ENCODE data around the gene TP53BP2. TPM values are rescaled to one million over a fixed set of nuclear protein-coding genes. Genes with fewer than 3 reads are reported as not detected.

The TP53BP2 gene
- polyA plus RNA-seq, 1 donor: 25.5 TPM

GRCh38 chr1:223831755-223832636 is 13.8 kb downstream of the TP53BP2 start:
- H3K4me3 ChIP-seq (ENCODE audit: low read length): no peak overlapping the region
- no peaks in the 10 kb centered on the region for H3K4me1 ChIP-seq (ENCODE audit: control insufficient read depth, insufficient read depth, low read length)
- H3K27me3 ChIP-seq (ENCODE audit: control insufficient read depth, insufficient read depth, low read length): no peaks in the 10 kb centered on the region
- no peaks in the 10 kb centered on the region for H3K36me3 ChIP-seq (ENCODE audit: control insufficient read depth, insufficient read depth, low read length)
- DNase-seq: no peak
- no peaks in the 10 kb centered on the region for H3K9me3 ChIP-seq (ENCODE audit: control insufficient read depth, low read depth, low read length)
- WGBS (ENCODE audit: insufficient coverage, low lambda C conversion rate): no CpG with 5 or more reads among the region's 3 CpGs
- H3K27ac ChIP-seq (ENCODE audit: low read length): no peak overlapping the region

- Histone ChIP-seq H3K27ac (ENCODE audit: low read length) (no peak overlapping the region), H3K36me3 (ENCODE audit: control insufficient read depth, insufficient read depth, low read length) (no peaks in the 10 kb centered on the region), H3K9me3 (ENCODE audit: control insufficient read depth, low read depth, low read length) (no peaks in the 10 kb centered on the region), H3K4me3 (ENCODE audit: low read length) (no peak overlapping the region), H3K4me1 (ENCODE audit: control insufficient read depth, insufficient read depth, low read length) (no peaks in the 10 kb centered on the region), H3K27me3 (ENCODE audit: control insufficient read depth, insufficient read depth, low read length) (no peaks in the 10 kb centered on the region)
- no CpG with 5 or more reads among the region's 1 CpG for WGBS (ENCODE audit: insufficient coverage, low lambda C conversion rate)
- DNase-seq: no peak
Observed at GRCh38 chr1:223829678-223830077, 16.1 kb downstream of the TP53BP2 start.

- WGBS (ENCODE audit: insufficient coverage, low lambda C conversion rate): 94% methylated on average over 6 of the region's 6 CpGs
- H3K4me3 ChIP-seq (ENCODE audit: low read length): no peak overlapping the region
- no peaks in the 10 kb centered on the region for H3K4me1 ChIP-seq (ENCODE audit: control insufficient read depth, insufficient read depth, low read length)
- no peak overlapping the region for H3K27ac ChIP-seq (ENCODE audit: low read length)
- H3K36me3 ChIP-seq (ENCODE audit: control insufficient read depth, insufficient read depth, low read length): no peaks in the 10 kb centered on the region
- H3K9me3 ChIP-seq (ENCODE audit: control insufficient read depth, low read depth, low read length): no peaks in the 10 kb centered on the region
- no peak for DNase-seq
- H3K27me3 ChIP-seq (ENCODE audit: control insufficient read depth, insufficient read depth, low read length): no peaks in the 10 kb centered on the region
Observed at GRCh38 chr1:223828162-223828848, 17.4 kb downstream of the TP53BP2 start.

DNA sequence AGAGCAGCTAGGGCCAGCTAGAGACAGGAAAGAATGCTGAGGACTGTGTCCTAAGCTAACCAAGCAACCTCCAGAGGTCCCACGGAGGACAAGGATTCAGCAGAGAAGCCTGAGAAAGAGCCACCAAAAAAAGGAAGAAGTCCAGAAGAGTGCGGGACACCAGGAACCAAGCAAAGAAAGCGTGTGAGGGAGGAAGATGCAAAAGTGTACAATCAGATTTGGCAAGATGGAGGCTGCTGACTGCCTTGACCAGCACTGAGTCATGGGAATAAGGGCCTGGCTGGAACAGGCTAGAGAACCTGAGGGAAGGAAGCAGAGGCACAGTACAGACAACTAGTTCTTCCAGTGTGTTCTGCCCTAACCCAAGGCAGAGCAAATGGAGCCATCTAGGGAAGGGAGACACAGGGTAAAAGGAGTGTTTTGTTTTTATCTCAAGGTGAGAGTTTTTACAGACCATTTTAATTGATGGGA is 18.5 kb downstream of the TP53BP2 start:
- Histone ChIP-seq H3K27me3 (ENCODE audit: control insufficient read depth, insufficient read depth, low read length) (no peaks in the 10 kb centered on the region), H3K36me3 (ENCODE audit: control insufficient read depth, insufficient read depth, low read length) (no peaks in the 10 kb centered on the region), H3K4me1 (ENCODE audit: control insufficient read depth, insufficient read depth, low read length) (no peaks in the 10 kb centered on the region), H3K27ac (ENCODE audit: low read length) (no peak overlapping the region), H3K4me3 (ENCODE audit: low read length) (no peak overlapping the region), H3K9me3 (ENCODE audit: control insufficient read depth, low read depth, low read length) (no peaks in the 10 kb centered on the region)
- 100% methylated on average over 2 of the region's 3 CpGs for WGBS (ENCODE audit: insufficient coverage, low lambda C conversion rate)
- no peak for DNase-seq

GRCh38 chr1:223825767-223826748 is 19.7 kb downstream of the TP53BP2 start:
- H3K27ac ChIP-seq (ENCODE audit: low read length): no peak overlapping the region
- WGBS (ENCODE audit: insufficient coverage, low lambda C conversion rate): 100% methylated on average over 1 of the region's 11 CpGs
- H3K4me3 ChIP-seq (ENCODE audit: low read length): no peak overlapping the region
- H3K36me3 ChIP-seq (ENCODE audit: control insufficient read depth, insufficient read depth, low read length): peaks cover under 1% of the 10 kb centered on the region
- DNase-seq: no peak
- no peaks in the 10 kb centered on the region for H3K4me1 ChIP-seq (ENCODE audit: control insufficient read depth, insufficient read depth, low read length)
- no peaks in the 10 kb centered on the region for H3K9me3 ChIP-seq (ENCODE audit: control insufficient read depth, low read depth, low read length)
- H3K27me3 ChIP-seq (ENCODE audit: control insufficient read depth, insufficient read depth, low read length): no peaks in the 10 kb centered on the region

- DNase-seq: no peak
- WGBS (ENCODE audit: insufficient coverage, low lambda C conversion rate): 100% methylated on average over 3 of the region's 4 CpGs
- Histone ChIP-seq H3K36me3 (ENCODE audit: control insufficient read depth, insufficient read depth, low read length) (peaks cover 10% of the 10 kb centered on the region), H3K4me3 (ENCODE audit: low read length) (no peak overlapping the region), H3K27ac (ENCODE audit: low read length) (no peak overlapping the region), H3K27me3 (ENCODE audit: control insufficient read depth, insufficient read depth, low read length) (no peaks in the 10 kb centered on the region), H3K4me1 (ENCODE audit: control insufficient read depth, insufficient read depth, low read length) (no peaks in the 10 kb centered on the region), H3K9me3 (ENCODE audit: control insufficient read depth, low read depth, low read length) (no peaks in the 10 kb centered on the region)
Observed at GRCh38 chr1:223824712-223825111, 21.0 kb downstream of the TP53BP2 start.

DNA sequence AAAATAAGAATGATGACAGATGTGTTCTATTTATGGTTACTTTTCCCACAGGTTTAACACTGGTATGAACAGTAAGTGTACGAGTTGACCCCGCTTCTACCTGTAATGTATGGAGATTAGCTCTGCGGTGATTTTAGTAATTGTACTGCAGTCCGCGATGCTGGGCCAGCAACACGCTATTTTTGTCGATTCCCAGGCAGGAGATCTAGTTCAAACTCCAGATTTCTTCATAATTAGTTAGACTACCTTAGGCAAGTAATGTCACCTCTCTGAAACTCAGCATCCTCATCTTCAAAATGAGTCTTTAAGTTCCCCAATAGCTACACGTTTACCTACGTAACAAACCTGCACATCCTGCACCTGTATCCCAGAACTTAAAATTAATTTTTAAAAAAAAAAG is 21.5 kb downstream of the TP53BP2 start:
- Histone ChIP-seq H3K4me3 (ENCODE audit: low read length) (no peak overlapping the region), H3K9me3 (ENCODE audit: control insufficient read depth, low read depth, low read length) (no peaks in the 10 kb centered on the region), H3K27me3 (ENCODE audit: control insufficient read depth, insufficient read depth, low read length) (no peaks in the 10 kb centered on the region), H3K36me3 (ENCODE audit: control insufficient read depth, insufficient read depth, low read length) (peaks cover 10% of the 10 kb centered on the region), H3K4me1 (ENCODE audit: control insufficient read depth, insufficient read depth, low read length) (no peaks in the 10 kb centered on the region), H3K27ac (ENCODE audit: low read length) (no peak overlapping the region)
- 92% methylated on average over 2 of the region's 9 CpGs for WGBS (ENCODE audit: insufficient coverage, low lambda C conversion rate)
- no peak for DNase-seq

DNA sequence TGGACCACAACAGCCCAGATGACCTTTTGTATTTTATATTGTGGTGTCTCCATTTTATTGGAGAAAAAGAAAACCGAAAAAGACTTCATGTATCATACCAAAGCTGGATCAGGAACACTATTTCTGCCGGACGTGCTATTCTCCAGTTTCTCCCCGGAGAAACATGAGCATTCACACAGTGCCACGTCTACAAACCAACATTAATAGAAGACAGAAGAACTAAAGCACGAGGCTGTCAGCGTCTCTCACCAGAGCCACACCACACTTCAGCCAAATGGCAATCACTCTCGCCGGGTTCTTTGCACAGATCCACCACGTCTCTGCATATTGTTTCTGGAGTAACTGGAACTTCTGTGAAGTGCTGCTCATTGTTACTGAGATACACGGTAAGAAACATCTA is 24.8 kb downstream of the TP53BP2 start:
- H3K9me3 ChIP-seq (ENCODE audit: control insufficient read depth, low read depth, low read length): no peaks in the 10 kb centered on the region
- no peak overlapping the region for H3K27ac ChIP-seq (ENCODE audit: low read length)
- no peaks in the 10 kb centered on the region for H3K4me1 ChIP-seq (ENCODE audit: control insufficient read depth, insufficient read depth, low read length)
- H3K27me3 ChIP-seq (ENCODE audit: control insufficient read depth, insufficient read depth, low read length): no peaks in the 10 kb centered on the region
- peaks cover 16% of the 10 kb centered on the region for H3K36me3 ChIP-seq (ENCODE audit: control insufficient read depth, insufficient read depth, low read length)
- DNase-seq: no peak
- no peak overlapping the region for H3K4me3 ChIP-seq (ENCODE audit: low read length)
- no CpG with 5 or more reads among the region's 11 CpGs for WGBS (ENCODE audit: insufficient coverage, low lambda C conversion rate)

DNA sequence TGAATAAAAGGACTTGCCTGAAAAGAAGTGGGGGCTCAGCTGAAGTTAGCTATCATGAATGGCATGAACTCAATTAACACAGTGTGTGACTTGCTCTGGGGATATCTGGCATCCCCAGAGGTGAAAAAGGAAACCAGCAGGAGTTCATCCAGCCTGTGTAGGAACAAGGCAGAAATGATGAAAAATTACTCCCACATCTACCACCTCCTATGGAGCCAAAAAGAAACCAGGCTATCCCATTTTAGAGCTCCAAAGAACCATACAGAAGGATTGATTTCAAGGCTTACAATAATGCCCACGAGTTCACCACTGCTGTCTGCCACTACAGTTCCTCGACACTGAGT is 25.3 kb downstream of the TP53BP2 start:
- H3K27ac ChIP-seq (ENCODE audit: low read length): no peak overlapping the region
- no peaks in the 10 kb centered on the region for H3K9me3 ChIP-seq (ENCODE audit: control insufficient read depth, low read depth, low read length)
- no CpG with 5 or more reads among the region's 2 CpGs for WGBS (ENCODE audit: insufficient coverage, low lambda C conversion rate)
- peaks cover 16% of the 10 kb centered on the region for H3K36me3 ChIP-seq (ENCODE audit: control insufficient read depth, insufficient read depth, low read length)
- DNase-seq: no peak
- H3K4me1 ChIP-seq (ENCODE audit: control insufficient read depth, insufficient read depth, low read length): no peaks in the 10 kb centered on the region
- no peaks in the 10 kb centered on the region for H3K27me3 ChIP-seq (ENCODE audit: control insufficient read depth, insufficient read depth, low read length)
- no peak overlapping the region for H3K4me3 ChIP-seq (ENCODE audit: low read length)

All from large intestine (tissue), 3 donors.